ENCODE results near the gene PAMR1. TPM values are rescaled to one million over a fixed set of nuclear protein-coding genes. Genes with fewer than 3 reads are reported as not detected.

Gene PAMR1
- total RNA-seq, 1 experiment from 2014 or later, result 1.1 TPM

- no peak overlapping the region for H3K4me3 ChIP-seq
- H2AFZ ChIP-seq, result no peak overlapping the region
- no peak for DNase-seq
- peaks cover 22% of the 10 kb centered on the region for H3K4me1 ChIP-seq (replicated peaks; ENCODE audit: insufficient read depth)
- H4K20me1 ChIP-seq (ENCODE audit: insufficient read depth), result no peaks in the 10 kb centered on the region
- no peaks in the 10 kb centered on the region for H3K79me2 ChIP-seq (ENCODE audit: low read depth)
- POLR2A ChIA-PET (ENCODE audit: unreplicated experiment), result no interaction called here
- no peaks in the 10 kb centered on the region for H3K27me3 ChIP-seq (ENCODE audit: insufficient read depth, low read depth)
- BruUV-seq (replicated peaks), result no TSS peak
- no peaks in the 10 kb centered on the region for H3K36me3 ChIP-seq (ENCODE audit: low read depth)
- CTCF ChIA-PET, result no interaction called here
- H3K9me3 ChIP-seq (ENCODE audit: insufficient read depth, low read depth), result no peaks in the 10 kb centered on the region
- intact Hi-C loops (cut with micrococcal nuclease; ENCODE audit: unreplicated experiment), result no loop called here
- TF ChIP-seq CTCF (conservative IDR thresholded peaks at IDR 0.05) (no peak), EZH2 (IDR thresholded peaks at IDR 0.05; ENCODE audit: low read depth) (no peak)
- H3K9me2 ChIP-seq (ENCODE audit: insufficient read depth), result no peaks in the 10 kb centered on the region
- H3K27ac ChIP-seq, result no peak overlapping the region
- peaks cover 7% of the 10 kb centered on the region; the same call in 1 of the 2 replicates for H3F3A ChIP-seq (ENCODE audit: insufficient read depth, low read depth)
- no peak overlapping the region for H3K4me2 ChIP-seq
These were observed 20.9 kb upstream of the PAMR1 start for GRCh38 chr11:35546317-35546716.

GRCh38 chr11:35545391-35546003 is 20.1 kb upstream of the PAMR1 start:
- no peak overlapping the region for H3K4me2 ChIP-seq
- no peak overlapping the region for H3K4me3 ChIP-seq
- CTCF ChIA-PET, result no interaction called here
- H4K20me1 ChIP-seq (ENCODE audit: insufficient read depth), result no peaks in the 10 kb centered on the region
- H3K9me3 ChIP-seq (ENCODE audit: insufficient read depth, low read depth), result no peaks in the 10 kb centered on the region
- H3K27ac ChIP-seq, result no peak overlapping the region
- no peaks in the 10 kb centered on the region for H3K79me2 ChIP-seq (ENCODE audit: low read depth)
- POLR2A ChIA-PET (ENCODE audit: unreplicated experiment), result interaction anchor here (0.6 kb wide), 2 partner anchors 20 to 85 kb away, joined by 4 to 5 read pairs; partner anchors contain the start of gene PAMR1
- no peaks in the 10 kb centered on the region for H3K9me2 ChIP-seq (ENCODE audit: insufficient read depth)
- no TSS peak for BruUV-seq (replicated peaks)
- intact Hi-C loops (cut with micrococcal nuclease; ENCODE audit: unreplicated experiment), result no loop called here
- H3K27me3 ChIP-seq (ENCODE audit: insufficient read depth, low read depth), result no peaks in the 10 kb centered on the region
- peaks cover 20% of the 10 kb centered on the region for H3K4me1 ChIP-seq (replicated peaks; ENCODE audit: insufficient read depth)
- no peak for DNase-seq
- no peak for TF ChIP-seq EZH2 (IDR thresholded peaks at IDR 0.05; ENCODE audit: low read depth)
- TF ChIP-seq CTCF (conservative IDR thresholded peaks at IDR 0.05), result no peak
- H3F3A ChIP-seq (ENCODE audit: insufficient read depth, low read depth), result peaks cover 7% of the 10 kb centered on the region; the same call in 1 of the 2 replicates
- no peaks in the 10 kb centered on the region for H3K36me3 ChIP-seq (ENCODE audit: low read depth)
- H2AFZ ChIP-seq, result no peak overlapping the region

GRCh38 chr11:35543481-35543880 is 18.1 kb upstream of the PAMR1 start:
- Histone ChIP-seq H3K27me3 (ENCODE audit: insufficient read depth, low read depth) (no peaks in the 10 kb centered on the region), H3K4me3 (no peak overlapping the region), H3K4me2 (no peak overlapping the region), H3K4me1 (replicated peaks; ENCODE audit: insufficient read depth) (peaks cover 9% of the 10 kb centered on the region; the same call in 1 of the 2 replicates), H3F3A (ENCODE audit: insufficient read depth, low read depth) (no peaks in the 10 kb centered on the region), H2AFZ (no peak overlapping the region), H3K9me2 (ENCODE audit: insufficient read depth) (no peaks in the 10 kb centered on the region), H3K9me3 (ENCODE audit: insufficient read depth, low read depth) (no peaks in the 10 kb centered on the region), H3K79me2 (ENCODE audit: low read depth) (no peaks in the 10 kb centered on the region), H3K27ac (no peak overlapping the region), H4K20me1 (ENCODE audit: insufficient read depth) (no peaks in the 10 kb centered on the region), H3K36me3 (ENCODE audit: low read depth) (no peaks in the 10 kb centered on the region)
- no TSS peak for BruUV-seq (replicated peaks)
- no peak for DNase-seq
- intact Hi-C loops (cut with micrococcal nuclease; ENCODE audit: unreplicated experiment), result loop anchor here (2.0 kb wide), 1 partner anchor 49 kb away; no protein-coding TSS in a partner anchor
- TF ChIP-seq CTCF (conservative IDR thresholded peaks at IDR 0.05), result no peak
- no peak for TF ChIP-seq EZH2 (IDR thresholded peaks at IDR 0.05; ENCODE audit: low read depth)
- CTCF ChIA-PET, result no interaction called here
- POLR2A ChIA-PET (ENCODE audit: unreplicated experiment), result interaction anchor here (0.6 kb wide), 1 partner anchor 502 kb away, joined by 3 read pairs; no protein-coding TSS in a partner anchor
